H1 (cell line): ENCODE measurements around the gene STARD13. TPM values are rescaled to one million over a fixed set of nuclear protein-coding genes. Genes with fewer than 3 reads are reported as not detected.

Experiments used
- CTCF ChIA-PET: fragments of 300-600 bp; sonication (Branson Sonifier 250); formaldehyde crosslinking; loops from one replicate; lab custom pipeline; 2021; ENCODE audit not compliant: partially characterized antibody; lab: Charles Lee
- POLR2A ChIA-PET: fragments of 300-600 bp; sonication (Branson Sonifier 250); formaldehyde crosslinking; loops from one replicate; lab custom pipeline; 2021; ENCODE audit warnings: inconsistent platforms; ENCODE audit not compliant: partially characterized antibody; lab: Charles Lee
- DNase-seq, 2 experiments: peaks; one replicate each; pipeline versions ENCODE4 v3.0.0 to v3.0.0-alpha.2; 2010 to 2022; ENCODE audit warnings: low spot score in 2 of 2, low read depth in 1 of 2, mixed read lengths in 1 of 2
- FAIRE-seq: peaks from 2 replicates; lab custom pipeline; 2011; peaks lifted over from hg19 to GRCh38; lab: Jason Lieb, UNC
- H2AFZ ChIP-seq: 2 replicates; pipeline ENCODE4 v1.8.1; 2012; ENCODE audit warnings: low read length, inconsistent platforms
- H2AK5ac ChIP-seq: 2 replicates; pipeline ENCODE4 v1.6.1; 2013; ENCODE audit warnings: low read depth, low read length
- H2BK120ac ChIP-seq: replicated peaks from 2 replicates; pipeline ENCODE3; 2013; ENCODE audit warnings: low read depth, low read length, inconsistent platforms
- H2BK12ac ChIP-seq: 2 replicates; pipeline ENCODE4 v1.6.1; 2013; ENCODE audit warnings: low read depth, low read length
- H2BK15ac ChIP-seq: 2 replicates; pipeline ENCODE4 v1.6.1; 2013; ENCODE audit warnings: low read length
- H2BK20ac ChIP-seq: 2 replicates; pipeline ENCODE4 v1.6.1; 2013; ENCODE audit warnings: low read length
- H2BK5ac ChIP-seq: 2 replicates; pipeline ENCODE4 v1.6.1; 2013; ENCODE audit warnings: low read depth, low read length
- H3K14ac ChIP-seq: 2 replicates; pipeline ENCODE4 v1.6.1; 2013; ENCODE audit warnings: inconsistent platforms; ENCODE audit not compliant: insufficient read length
- H3K18ac ChIP-seq: 2 replicates; pipeline ENCODE4 v1.6.1; 2013; ENCODE audit warnings: low read length; ENCODE audit errors: extremely low read depth
- H3K23ac ChIP-seq: 2 replicates; pipeline ENCODE4 v1.6.1; 2013; ENCODE audit warnings: inconsistent platforms; ENCODE audit not compliant: insufficient read length
- H3K23me2 ChIP-seq: 2 replicates; pipeline ENCODE4 v1.6.1; 2013; ENCODE audit warnings: low read depth, low read length
- H3K27ac ChIP-seq: 2 replicates; pipeline ENCODE4 v1.6.1; 2011; ENCODE audit warnings: low read depth, low read length, inconsistent platforms
- H3K27me3 ChIP-seq, 4 experiments: replicated peaks in 1 of 4; 1 replicate in 1 of 4; 2 replicates in 3 of 4; pipeline versions ENCODE4 v1.6.1 to v1.8.1; 2011 to 2013; ENCODE audit warnings: low read length in 3 of 4, mild to moderate bottlenecking in 3 of 4, inconsistent platforms in 2 of 4, mixed read lengths in 2 of 4, moderate library complexity in 1 of 4; ENCODE audit not compliant: control insufficient read depth in 3 of 4, insufficient read depth in 3 of 4; ENCODE audit errors: extremely low read depth in 1 of 4
- H3K36me3 ChIP-seq, 4 experiments: 2 replicates each; pipeline versions ENCODE4 v1.6.1 to v1.8.1; 2011 to 2013; ENCODE audit warnings: mild to moderate bottlenecking in 4 of 4, low read length in 3 of 4, moderate library complexity in 2 of 4, control low read depth in 1 of 4, inconsistent platforms in 1 of 4; ENCODE audit not compliant: insufficient read depth in 4 of 4, control insufficient read depth in 2 of 4
- H3K4ac ChIP-seq: replicated peaks from 2 replicates; pipeline ENCODE3; 2013; ENCODE audit warnings: low read length, low read depth, mixed read lengths, inconsistent platforms; ENCODE audit not compliant: insufficient read length
- H3K4me1 ChIP-seq, 4 experiments: replicated peaks in 1 of 4; 1 replicate in 1 of 4; 2 replicates in 3 of 4; pipeline versions ENCODE4 v1.6.1 to v1.8.1; 2011 to 2013; ENCODE audit warnings: low read length in 3 of 4, inconsistent platforms in 2 of 4, mixed read lengths in 1 of 4; ENCODE audit not compliant: insufficient read depth in 4 of 4, control insufficient read depth in 3 of 4
- H3K4me2 ChIP-seq, 2 experiments: 2 replicates each; pipeline versions ENCODE4 v1.6.1 to v1.8.1; 2011 to 2013; ENCODE audit warnings: low read depth in 2 of 2, low read length in 2 of 2, control low read depth in 1 of 2, inconsistent platforms in 1 of 2, mild to moderate bottlenecking in 1 of 2; ENCODE audit not compliant: insufficient read depth in 1 of 2
- H3K4me3 ChIP-seq, 4 experiments: fragments of 200-600, 300-600 bp in 1 of 4; sonication (generic), shearing (Covaris generic), sonication (Bioruptor Twin) in 1 of 4; 2 replicates each; pipeline versions ENCODE4 v1.5.1 to v1.8.1; 2011 to 2016; ENCODE audit warnings: low read length in 4 of 4, low read depth in 3 of 4, control low read depth in 2 of 4, inconsistent platforms in 2 of 4, mild to moderate bottlenecking in 2 of 4, mixed read lengths in 1 of 4, moderate library complexity in 1 of 4; ENCODE audit not compliant: insufficient read depth in 2 of 4; ENCODE audit errors: extremely low read depth in 1 of 4
- H3K56ac ChIP-seq: replicated peaks from 2 replicates; pipeline ENCODE3; 2013; ENCODE audit warnings: low read depth, mild to moderate bottlenecking, mixed read lengths, low read length, inconsistent platforms; ENCODE audit not compliant: insufficient read length
- H3K79me1 ChIP-seq: 2 replicates; pipeline ENCODE4 v1.6.1; 2013; ENCODE audit warnings: low read depth, low read length, control low read depth
- H3K79me2 ChIP-seq, 2 experiments: 2 replicates each; pipeline versions ENCODE4 v1.6.1 to v1.8.1; 2012 to 2013; ENCODE audit warnings: low read length in 2 of 2, mild to moderate bottlenecking in 2 of 2, inconsistent platforms in 1 of 2; ENCODE audit not compliant: insufficient read depth in 2 of 2, control insufficient read depth in 1 of 2
- H3K9ac ChIP-seq, 4 experiments: replicated peaks in 1 of 4; 1 replicate in 1 of 4; 2 replicates in 3 of 4; pipeline versions ENCODE4 v1.6.1 to v1.8.1; 2011 to 2013; ENCODE audit warnings: low read depth in 3 of 4, low read length in 3 of 4, control low read depth in 2 of 4, mild to moderate bottlenecking in 2 of 4, moderate library complexity in 2 of 4, inconsistent platforms in 1 of 4; ENCODE audit errors: extremely low read depth in 1 of 4
- H3K9me3 ChIP-seq, 2 experiments: 2 replicates each; pipeline versions ENCODE4 v1.6.1 to v1.8.1; 2012 to 2013; ENCODE audit warnings: mild to moderate bottlenecking in 2 of 2, moderate library complexity in 2 of 2, control low read depth in 1 of 2, inconsistent platforms in 1 of 2, low read depth in 1 of 2, low read length in 1 of 2, mixed read lengths in 1 of 2; ENCODE audit not compliant: insufficient read depth in 2 of 2
- H4K20me1 ChIP-seq, 2 experiments: replicated peaks in 1 of 2; 2 replicates each; pipeline versions ENCODE3 to v1.8.1; 2011 to 2013; ENCODE audit warnings: inconsistent platforms in 2 of 2, low read length in 2 of 2, mild to moderate bottlenecking in 1 of 2; ENCODE audit not compliant: insufficient read depth in 2 of 2, control insufficient read depth in 1 of 2
- H4K5ac ChIP-seq: 2 replicates; pipeline ENCODE4 v1.6.1; 2013; ENCODE audit warnings: low read length, low read depth, mixed read lengths, inconsistent platforms; ENCODE audit not compliant: insufficient read length
- H4K8ac ChIP-seq: 2 replicates; pipeline ENCODE4 v1.8.0; 2013; ENCODE audit warnings: mild to moderate bottlenecking, moderate library complexity, low read length, inconsistent platforms; ENCODE audit not compliant: insufficient read depth; ENCODE audit errors: extremely low read depth
- H4K91ac ChIP-seq: replicated peaks from 2 replicates; pipeline ENCODE3; 2013; ENCODE audit warnings: low read length, mixed read lengths, inconsistent platforms; ENCODE audit not compliant: insufficient read length
- BCL11A ChIP-seq, 2 experiments: IDR thresholded peaks; one replicate each; pipeline ENCODE4 v1.6.1; 2011; ENCODE audit warnings: low read depth in 2 of 2, low read length in 2 of 2, mild to moderate bottlenecking in 2 of 2
- CREB1 ChIP-seq: IDR thresholded peaks from 2 replicates; pipeline ENCODE4 v1.6.1; 2012; ENCODE audit warnings: inconsistent platforms
- CTBP2 ChIP-seq: IDR thresholded peaks from 2 replicates; pipeline ENCODE4 v1.7.0; 2011; ENCODE audit warnings: borderline replicate concordance, mild to moderate bottlenecking, moderate library complexity, mixed read lengths, low read length; ENCODE audit not compliant: insufficient read depth, insufficient read length
- GABPA ChIP-seq: IDR thresholded peaks from 2 replicates; pipeline ENCODE4 v1.6.1; 2011; ENCODE audit warnings: mild to moderate bottlenecking, low read length, moderate library complexity, borderline replicate concordance; ENCODE audit not compliant: insufficient read depth
- KDM1A ChIP-seq: fragments of 200-600, 300-600 bp; sonication (generic); IDR thresholded peaks from 2 replicates; pipeline ENCODE4 v1.7.1; 2016; ENCODE audit warnings: mild to moderate bottlenecking, low read length, borderline replicate concordance
- KDM4A ChIP-seq: IDR thresholded peaks from one replicate; pipeline ENCODE4 v1.7.1; 2012; ENCODE audit warnings: low read depth, mild to moderate bottlenecking, moderate library complexity, low read length, inconsistent platforms; ENCODE audit not compliant: severe bottlenecking
- PHF8 ChIP-seq: fragments of 200-600 bp; sonication (generic); conservative IDR thresholded peaks from 2 replicates; pipeline ENCODE4 v1.7.1; 2012; ENCODE audit warnings: low read depth, mild to moderate bottlenecking, inconsistent platforms, low read length, moderate library complexity
- POLR2A ChIP-seq, 2 experiments: IDR thresholded peaks; 1 replicate in 1 of 2; 2 replicates in 1 of 2; pipeline ENCODE4 v1.6.1; 2011; ENCODE audit warnings: low read depth in 2 of 2, low read length in 2 of 2, mild to moderate bottlenecking in 2 of 2; ENCODE audit errors: control extremely low read depth in 1 of 2
- RAD21 ChIP-seq, 2 experiments: IDR thresholded peaks in 1 of 2; conservative IDR thresholded peaks in 1 of 2; 2 replicates each; pipeline ENCODE4 v1.6.1; 2011; ENCODE audit warnings: low read depth in 2 of 2, low read length in 2 of 2, improper control_type of control experiment in 1 of 2, inconsistent platforms in 1 of 2, mild to moderate bottlenecking in 1 of 2, moderate library complexity in 1 of 2
- SP4 ChIP-seq: IDR thresholded peaks from 2 replicates; pipeline ENCODE4 v1.6.1; 2012; ENCODE audit warnings: low read length, inconsistent platforms
- TCF12 ChIP-seq: IDR thresholded peaks from 2 replicates; pipeline ENCODE4 v1.6.1; 2011; ENCODE audit warnings: low read depth, mild to moderate bottlenecking, low read length
- ZNF274 ChIP-seq: IDR thresholded peaks from 2 replicates; pipeline ENCODE4 v1.7.0; 2012; ENCODE audit warnings: low read length, borderline replicate concordance; ENCODE audit errors: extremely low read depth
- WGBS, 2 experiments: shearing (Covaris generic) in 1 of 2; methylation state at CpG; one replicate each; pipeline versions ENCODE4 v1.1.6 to v1.1.7; 2013 to 2015; ENCODE audit warnings: low lambda C conversion rate in 2 of 2, mixed read lengths in 2 of 2, inconsistent platforms in 1 of 2, low coverage in 1 of 2, missing lambda C conversion rate in 1 of 2; ENCODE audit not compliant: insufficient replicate concordance in 2 of 2, insufficient coverage in 1 of 2, insufficient read length in 1 of 2; ENCODE audit errors: extremely low coverage in 1 of 2, missing lambda C conversion rate in 1 of 2; 5-methylcytosine and 5-hydroxymethylcytosine counted together
- polyA plus RNA-seq, 7 experiments: library from polyadenylated mRNA; depleted of rRNA in 3 of 7; stranded (reverse) in 5 of 7; unstranded in 2 of 7; fragments of >200 nt in 5 of 7; fragments of 200-250 nt in 2 of 7; gene quantifications; 1 replicate in 5 of 7; 2 replicates in 1 of 7; 4 replicates in 1 of 7; pipeline versions ENCODE4 v1.2.1 to v1.2.3, GENCODE V29; 2011 to 2013; ENCODE audit warnings: missing spikeins in 2 of 7, mixed read lengths in 2 of 7
- total RNA-seq: library from RNA; stranded (reverse); fragmentation: NEBNext Ultra II Directional; extraction: Animal tissue kit (Norgen Biotek cat#: 25700); gene quantifications from 2 replicates; pipeline ENCODE4 v1.2.1, GENCODE V29; 2021

STARD13 gene
- total and polyA plus RNA-seq, 2 of the 8 experiments (the other 6 are each of a cell fraction or from before 2014, with no cell fraction given), result 0.82 to 2.9 TPM

GRCh38 chr13:33069365-33069764, 216.2 kb downstream of the STARD13 start:
- H3K9ac ChIP-seq, result no peak overlapping the region
- no peak overlapping the region for H2BK20ac ChIP-seq
- FAIRE-seq (peak; percentile 7), DNase-seq (no peak)
- H4K8ac ChIP-seq, result no peak overlapping the region
- H4K20me1 ChIP-seq, result no peaks in the 10 kb centered on the region
- peak overlapping the region; percentile 41; the same call in 1 of the 2 replicates for H2AFZ ChIP-seq
- no peak overlapping the region for H3K4ac ChIP-seq
- no peak overlapping the region for H3K4me3 ChIP-seq
- no peak overlapping the region for H3K4me2 ChIP-seq
- no peak overlapping the region for H3K56ac ChIP-seq
- no peak overlapping the region for H3K27ac ChIP-seq
- no peak overlapping the region for H2BK120ac ChIP-seq
- H4K91ac ChIP-seq, result no peak overlapping the region
- H3K79me1 ChIP-seq, result no peaks in the 10 kb centered on the region
- 86% methylated on average over 2 of the region's 2 CpGs; no CpG with 5 or more reads in 1 of the 2 experiments for WGBS, 2 experiments
- H2BK5ac ChIP-seq, result no peak overlapping the region
- H3K36me3 ChIP-seq, result no peaks in the 10 kb centered on the region
- H3K4me1 ChIP-seq, result peaks cover 0 to 3% (median 0%) of the 10 kb centered on the region in 4 experiments; a peak in 1 of 7 replicates
- no peaks in the 10 kb centered on the region for H3K9me3 ChIP-seq
- no peak overlapping the region for H2AK5ac ChIP-seq
- H3K18ac ChIP-seq, result no peak overlapping the region
- H3K14ac ChIP-seq, result no peak overlapping the region
- H2BK12ac ChIP-seq, result no peak overlapping the region
- H3K79me2 ChIP-seq, result no peaks in the 10 kb centered on the region
- ChIA-PET CTCF (interaction anchor here (0.8 to 1.1 kb wide), 3 partner anchors 22 to 368 kb away, joined by 3 to 4 read pairs (median 3); no protein-coding TSS in a partner anchor), POLR2A (no interaction called here)
- no peak overlapping the region for H2BK15ac ChIP-seq
- no peaks in the 10 kb centered on the region for H3K23me2 ChIP-seq
- H3K23ac ChIP-seq, result no peak overlapping the region
- no peak overlapping the region for H4K5ac ChIP-seq
- no peaks in the 10 kb centered on the region for H3K27me3 ChIP-seq
- no peak for TF ChIP-seq POLR2A (IDR thresholded peaks at IDR 0.05; ENCODE audit: control extremely low read depth in 1 of 2, low read depth in 2 of 2, low read length in 2 of 2)
- TF ChIP-seq BCL11A (IDR thresholded peaks at IDR 0.05; ENCODE audit: low read depth in 2 of 2, low read length in 2 of 2), result no peak
- no peak for TF ChIP-seq SP4
- TF ChIP-seq CREB1, result no peak
- peak; percentile 49 to 56 for TF ChIP-seq RAD21 (IDR thresholded peaks at IDR 0.05 in 1 of 2, conservative IDR thresholded peaks at IDR 0.05 in 1 of 2; ENCODE audit: low read depth in 2 of 2, low read length in 2 of 2)
- no peak for TF ChIP-seq ZNF274
- TF ChIP-seq GABPA, result no peak
- no peak for TF ChIP-seq PHF8
- no peak for TF ChIP-seq KDM4A
- TF ChIP-seq KDM1A, result no peak
- no peak for TF ChIP-seq CTBP2
- TF ChIP-seq TCF12, result no peak
